Midbrain (tissue), 1 donor: ENCODE measurements around the gene GJA8.
"Not testable (repeated sequence)": the region's sequence is repeated elsewhere in the genome, so short reads cannot be mapped to it uniquely, and the experiment has no call there.

Experiments used
- DNase-seq: peaks from one replicate; lab custom pipeline; 2025; lab: John Stamatoyannopoulos, UW

The GJA8 gene

DNA sequence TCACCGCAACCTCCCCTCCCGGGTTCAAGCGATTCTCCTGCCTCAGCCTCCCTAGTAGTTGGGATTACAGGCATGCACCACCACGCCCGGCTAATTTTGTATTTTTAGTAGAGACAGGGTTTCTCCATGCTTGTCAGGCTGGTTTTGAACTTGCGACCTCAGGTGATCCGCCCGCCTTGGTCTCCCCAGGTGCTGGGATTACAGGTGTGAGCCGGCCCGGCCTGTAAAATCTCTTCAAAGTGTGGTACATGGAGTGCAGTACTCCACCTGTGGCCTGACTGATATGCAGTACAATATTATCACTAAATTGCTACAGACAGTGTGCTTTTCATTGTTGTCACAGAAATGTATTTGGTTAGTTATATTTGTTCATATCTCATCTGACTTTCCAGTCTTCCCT, 25.1 kb downstream of the GJA8 start:
- DNase-seq: not testable (repeated sequence)

- DNase-seq: peak; percentile 85
Observed at GRCh38 chr1:147928236-147929132, 25.9 kb downstream of the GJA8 start, which contains the start of gene GPR89B. Gene GPR89B, plus strand, starts transcription at chr1:147928420. Its CDS starts 117 bp downstream, at chr1:147928537.

DNA sequence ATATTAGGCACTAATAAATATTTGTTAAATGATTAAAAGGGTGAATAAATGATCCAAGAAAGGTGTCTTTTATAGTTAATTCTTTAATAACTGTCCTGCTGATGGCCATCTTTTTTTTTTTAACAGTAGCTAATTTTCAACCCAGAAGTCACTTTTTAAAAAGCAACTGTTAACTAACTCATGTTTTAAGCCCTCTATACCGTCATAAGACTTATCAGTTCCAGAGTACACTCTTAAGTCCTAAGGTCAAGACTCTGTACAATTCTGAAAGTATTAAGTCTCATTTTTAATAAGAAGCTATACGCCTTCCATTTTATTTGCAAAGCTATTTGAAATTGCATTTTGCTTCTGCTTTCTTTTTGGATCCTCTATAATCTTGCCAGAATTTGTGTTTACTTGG, 28.5 kb downstream of the GJA8 start:
- not testable (repeated sequence) for DNase-seq

GRCh38 chr1:147935296-147935695, 32.7 kb downstream of the GJA8 start:
- not testable (repeated sequence) for DNase-seq

DNA sequence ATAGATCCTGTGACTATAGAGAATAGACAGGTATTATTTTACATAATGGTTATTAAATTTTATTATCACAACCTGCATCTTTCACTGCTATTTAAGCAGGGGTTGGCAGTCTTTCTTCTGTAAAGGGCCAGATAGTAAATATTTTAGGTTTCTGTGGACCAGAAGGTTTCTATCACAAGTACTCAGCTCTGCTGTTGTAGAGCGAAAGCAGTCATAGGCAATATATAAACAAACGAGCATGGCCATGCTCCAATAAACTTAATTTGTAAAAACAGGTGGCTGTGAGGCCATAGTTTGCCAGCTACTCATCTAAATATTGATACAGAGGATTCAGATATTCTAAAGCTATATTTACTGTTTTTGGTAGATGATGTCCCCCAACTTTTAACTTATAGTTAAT, 37.9 kb downstream of the GJA8 start:
- not testable (repeated sequence) for DNase-seq

DNA sequence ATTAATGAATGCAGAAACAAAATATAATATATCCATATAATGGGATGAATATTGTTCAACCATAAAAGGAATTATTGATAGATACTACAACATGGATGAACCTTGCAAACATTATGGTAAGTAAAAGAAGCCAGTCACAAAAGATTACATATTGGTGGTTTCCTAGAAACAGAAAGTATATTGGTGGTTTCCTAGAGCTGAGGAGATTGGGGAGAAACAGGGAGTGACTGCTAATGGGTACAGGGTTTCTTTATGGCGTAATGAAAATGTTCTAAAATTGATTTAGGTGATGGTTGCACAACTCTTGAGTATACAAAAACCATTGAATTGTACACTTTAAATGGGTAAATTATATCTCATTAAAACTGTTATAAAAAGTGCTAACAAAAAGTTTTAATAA, 40.0 kb downstream of the GJA8 start:
- not testable (repeated sequence) for DNase-seq

- DNase-seq: not testable (repeated sequence)
Observed at GRCh38 chr1:147949517-147949916, 46.9 kb downstream of the GJA8 start.
